Measurements from ENCODE around the gene CCDC59. TPM values are rescaled to one million over a fixed set of nuclear protein-coding genes. Genes with fewer than 3 reads are reported as not detected.

The CCDC59 gene, protein sequence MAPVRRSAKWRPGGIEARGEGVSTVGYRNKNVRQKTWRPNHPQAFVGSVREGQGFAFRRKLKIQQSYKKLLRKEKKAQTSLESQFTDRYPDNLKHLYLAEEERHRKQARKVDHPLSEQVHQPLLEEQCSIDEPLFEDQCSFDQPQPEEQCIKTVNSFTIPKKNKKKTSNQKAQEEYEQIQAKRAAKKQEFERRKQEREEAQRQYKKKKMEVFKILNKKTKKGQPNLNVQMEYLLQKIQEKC
- polyA plus RNA-seq, result 10 to 100 TPM; 35.1 to 40.4 TPM

DNA sequence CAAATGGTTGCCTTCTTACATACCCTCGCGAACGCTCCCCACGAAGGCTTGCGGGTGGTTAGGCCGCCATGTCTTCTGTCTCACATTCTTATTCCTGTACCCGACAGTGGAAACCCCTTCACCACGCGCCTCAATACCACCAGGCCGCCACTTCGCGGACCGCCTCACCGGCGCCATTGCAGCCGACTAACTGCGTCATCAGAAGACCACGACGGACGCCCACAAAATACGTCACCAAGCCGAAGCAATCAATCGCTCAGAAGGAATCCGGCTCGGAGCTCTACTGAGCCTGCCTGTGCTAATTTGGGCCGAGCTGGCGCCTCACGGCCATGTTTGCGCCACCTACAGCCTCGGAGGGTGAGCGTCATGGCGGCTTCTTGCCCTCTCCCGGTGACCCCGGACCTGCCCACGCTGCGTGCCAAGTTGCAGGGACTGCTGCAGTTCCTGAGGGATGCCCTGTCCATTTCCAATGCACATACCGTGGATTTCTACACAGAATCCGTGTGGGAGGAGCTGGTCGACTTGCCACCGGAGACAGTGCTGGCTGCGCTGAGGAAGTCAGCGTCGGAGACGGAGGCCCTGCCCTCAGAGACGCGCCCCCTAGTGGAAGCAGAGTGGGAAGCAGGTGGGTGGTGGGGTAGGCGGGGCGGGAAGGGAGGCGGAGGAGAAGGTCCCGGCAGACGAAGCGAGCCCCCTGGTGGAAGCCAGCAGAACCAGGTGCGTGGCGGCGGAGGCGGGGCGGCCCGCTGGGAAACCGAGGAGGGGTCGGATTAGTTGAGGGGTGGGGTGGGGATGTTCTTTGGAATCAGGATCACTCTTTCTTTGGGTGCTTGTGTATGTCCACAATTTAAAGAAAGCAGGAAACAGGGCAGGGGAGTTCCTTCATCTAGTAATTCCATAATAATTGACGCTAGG lies at the start of gene CCDC59, which contains the start of gene METTL25:
CCDC59 (minus strand) TSS at position 188 of the 915 bp plus-strand sequence; CDS start at position 177, 11 bp downstream.
METTL25 (plus strand) TSS at position 330 of the 915 bp plus-strand sequence; CDS start at position 367, 37 bp downstream.
- peak within 1 kb of the TSS; percentile 78 to 100 for H3K4me3 ChIP-seq (ENCODE audit: low read depth in 1 of 2, low read length in 2 of 2)
- H3K27me3 ChIP-seq (ENCODE audit: control insufficient read depth in 1 of 2, insufficient read depth in 2 of 2, low read length in 2 of 2), result no peaks in the 10 kb centered on the region
- WGBS, 2 donors, result 0% methylated on average over 61 of the region's 61 CpGs

GRCh38 chr12:82407481-82407880 lies 49.3 kb upstream of the CCDC59 start:
- Histone ChIP-seq H3K4me3 (ENCODE audit: low read depth in 1 of 2, low read length in 2 of 2) (no peak overlapping the region), H3K9me3 (ENCODE audit: control insufficient read depth in 2 of 2, insufficient read depth in 1 of 2, low read depth in 1 of 2, low read length in 1 of 2) (no peaks in the 10 kb centered on the region), H3K27ac (ENCODE audit: low read depth in 2 of 2, low read length in 1 of 2) (no peak overlapping the region), H3K4me1 (ENCODE audit: control insufficient read depth in 2 of 2, insufficient read depth in 2 of 2, low read length in 1 of 2) (no peaks in the 10 kb centered on the region), H3K36me3 (ENCODE audit: control insufficient read depth in 2 of 2, insufficient read depth in 2 of 2, low read length in 1 of 2) (peaks cover 0 to 2% of the 10 kb centered on the region in 2 donors), H3K27me3 (ENCODE audit: control insufficient read depth in 1 of 2, insufficient read depth in 2 of 2, low read length in 2 of 2) (no peaks in the 10 kb centered on the region)
- 74 to 84% methylated on average over 5 of the region's 5 CpGs for WGBS, 2 donors

More for the DNA sequence above, at the start of gene CCDC59, which contains the start of gene METTL25:
- H3K36me3 ChIP-seq (ENCODE audit: control insufficient read depth in 2 of 2, insufficient read depth in 2 of 2, low read length in 1 of 2), result peaks cover 2% of the 10 kb centered on the region in 2 donors
- H3K27ac ChIP-seq (ENCODE audit: low read depth in 2 of 2, low read length in 1 of 2), result peak within 1 kb of the TSS; percentile 96 to 99
- H3K9me3 ChIP-seq (ENCODE audit: control insufficient read depth in 2 of 2, insufficient read depth in 1 of 2, low read depth in 1 of 2, low read length in 1 of 2), result no peaks in the 10 kb centered on the region
- peaks cover 0 to 4% of the 10 kb centered on the region in 2 donors for H3K4me1 ChIP-seq (ENCODE audit: control insufficient read depth in 2 of 2, insufficient read depth in 2 of 2, low read length in 1 of 2)

DNA sequence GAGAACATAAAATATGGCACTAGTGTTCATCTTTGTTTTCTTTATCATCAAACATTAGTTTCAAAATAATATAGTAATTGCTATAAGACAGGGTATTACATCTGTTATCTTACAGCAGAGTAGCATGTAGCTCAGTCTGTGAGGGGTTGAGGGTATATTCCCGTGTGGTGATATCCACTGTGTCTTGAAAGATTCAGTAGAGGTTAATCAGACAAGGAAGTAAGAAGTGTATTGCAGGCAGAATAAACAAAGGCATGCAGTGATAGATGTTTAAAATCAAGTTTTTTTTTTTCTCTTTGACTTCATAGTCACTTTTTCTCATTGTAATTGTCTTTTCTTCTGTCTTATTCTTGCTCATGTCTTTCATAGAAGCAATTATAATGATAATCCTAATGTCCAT lies 48.5 kb upstream of the CCDC59 start:
- Histone ChIP-seq H3K4me3 (ENCODE audit: low read depth in 1 of 2, low read length in 2 of 2) (no peak overlapping the region), H3K9me3 (ENCODE audit: control insufficient read depth in 2 of 2, insufficient read depth in 1 of 2, low read depth in 1 of 2, low read length in 1 of 2) (no peaks in the 10 kb centered on the region)
- 73 to 82% methylated on average over 1 of the region's 1 CpG for WGBS, 2 donors

GRCh38 chr12:82400819-82401218 lies 42.6 kb upstream of the CCDC59 start:
- H3K27me3 ChIP-seq (ENCODE audit: control insufficient read depth in 1 of 2, insufficient read depth in 2 of 2, low read length in 2 of 2), result no peaks in the 10 kb centered on the region
- no peaks in the 10 kb centered on the region for H3K4me1 ChIP-seq (ENCODE audit: control insufficient read depth in 2 of 2, insufficient read depth in 2 of 2, low read length in 1 of 2)
- H3K36me3 ChIP-seq (ENCODE audit: control insufficient read depth in 2 of 2, insufficient read depth in 2 of 2, low read length in 1 of 2), result no peaks in the 10 kb centered on the region
- no peaks in the 10 kb centered on the region for H3K9me3 ChIP-seq (ENCODE audit: control insufficient read depth in 2 of 2, insufficient read depth in 1 of 2, low read depth in 1 of 2, low read length in 1 of 2)
- H3K27ac ChIP-seq (ENCODE audit: low read depth in 2 of 2, low read length in 1 of 2), result no peak overlapping the region
- H3K4me3 ChIP-seq (ENCODE audit: low read depth in 1 of 2, low read length in 2 of 2), result no peak overlapping the region
- 76 to 80% methylated on average over 2 of the region's 2 CpGs for WGBS, 2 donors

More for the DNA sequence above, 48.5 kb upstream of the CCDC59 start:
- Histone ChIP-seq H3K36me3 (ENCODE audit: control insufficient read depth in 2 of 2, insufficient read depth in 2 of 2, low read length in 1 of 2) (peaks cover 0 to 2% of the 10 kb centered on the region in 2 donors), H3K27ac (ENCODE audit: low read depth in 2 of 2, low read length in 1 of 2) (no peak overlapping the region), H3K27me3 (ENCODE audit: control insufficient read depth in 1 of 2, insufficient read depth in 2 of 2, low read length in 2 of 2) (no peaks in the 10 kb centered on the region), H3K4me1 (ENCODE audit: control insufficient read depth in 2 of 2, insufficient read depth in 2 of 2, low read length in 1 of 2) (no peaks in the 10 kb centered on the region)

DNA sequence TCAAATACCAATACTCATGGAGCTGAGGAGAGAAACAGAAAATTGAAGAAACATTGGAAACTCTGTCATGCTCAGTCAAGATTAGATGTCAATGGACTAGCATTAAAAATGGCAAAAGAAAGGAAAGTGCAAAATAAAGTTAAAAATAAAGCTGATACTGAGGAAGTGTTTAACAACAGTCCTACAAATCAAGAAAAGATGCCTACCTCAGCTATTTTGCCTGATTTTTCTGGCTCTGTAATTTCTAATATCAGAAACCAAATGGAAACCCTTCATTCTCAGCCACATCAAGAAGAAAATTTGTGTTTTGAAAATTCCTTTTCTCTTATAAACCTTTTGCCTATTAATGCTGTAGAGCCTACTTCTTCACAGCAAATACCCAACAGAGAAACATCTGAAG lies 40.7 kb upstream of the CCDC59 start:
- Histone ChIP-seq H3K9me3 (ENCODE audit: control insufficient read depth in 2 of 2, insufficient read depth in 1 of 2, low read depth in 1 of 2, low read length in 1 of 2) (no peaks in the 10 kb centered on the region), H3K36me3 (ENCODE audit: control insufficient read depth in 2 of 2, insufficient read depth in 2 of 2, low read length in 1 of 2) (no peaks in the 10 kb centered on the region), H3K4me1 (ENCODE audit: control insufficient read depth in 2 of 2, insufficient read depth in 2 of 2, low read length in 1 of 2) (no peaks in the 10 kb centered on the region)

GRCh38 chr12:82383930-82384552 lies 25.9 kb upstream of the CCDC59 start:
- no peaks in the 10 kb centered on the region for H3K9me3 ChIP-seq (ENCODE audit: control insufficient read depth in 2 of 2, insufficient read depth in 1 of 2, low read depth in 1 of 2, low read length in 1 of 2)

More for the DNA sequence above, 40.7 kb upstream of the CCDC59 start:
- Histone ChIP-seq H3K27me3 (ENCODE audit: control insufficient read depth in 1 of 2, insufficient read depth in 2 of 2, low read length in 2 of 2) (no peaks in the 10 kb centered on the region), H3K4me3 (ENCODE audit: low read depth in 1 of 2, low read length in 2 of 2) (no peak overlapping the region), H3K27ac (ENCODE audit: low read depth in 2 of 2, low read length in 1 of 2) (no peak overlapping the region)

DNA sequence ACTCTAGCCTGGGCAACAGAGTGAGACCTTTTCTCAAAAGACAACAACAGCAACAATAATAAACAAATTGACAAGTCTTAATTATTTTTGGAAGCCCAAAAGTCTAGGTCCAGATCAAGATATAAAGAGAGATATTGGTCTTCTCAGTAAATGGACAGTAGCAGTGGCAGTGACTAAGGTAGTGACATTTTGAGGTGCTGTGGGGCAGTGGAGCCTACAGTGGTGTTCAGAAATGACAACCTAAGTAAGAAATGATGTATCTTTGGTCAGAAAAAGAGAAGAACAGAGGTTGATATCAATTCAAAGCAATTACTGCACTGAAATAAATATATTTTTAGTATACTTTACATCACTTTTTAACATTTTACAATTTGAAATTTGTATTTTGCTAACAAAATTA lies 20.8 kb upstream of the CCDC59 start:
- Histone ChIP-seq H3K27me3 (ENCODE audit: control insufficient read depth in 1 of 2, insufficient read depth in 2 of 2, low read length in 2 of 2) (no peaks in the 10 kb centered on the region), H3K4me1 (ENCODE audit: control insufficient read depth in 2 of 2, insufficient read depth in 2 of 2, low read length in 1 of 2) (no peaks in the 10 kb centered on the region), H3K4me3 (ENCODE audit: low read depth in 1 of 2, low read length in 2 of 2) (no peak overlapping the region), H3K27ac (ENCODE audit: low read depth in 2 of 2, low read length in 1 of 2) (no peak overlapping the region), H3K9me3 (ENCODE audit: control insufficient read depth in 2 of 2, insufficient read depth in 1 of 2, low read depth in 1 of 2, low read length in 1 of 2) (peaks cover 0 to 4% of the 10 kb centered on the region in 2 donors), H3K36me3 (ENCODE audit: control insufficient read depth in 2 of 2, insufficient read depth in 2 of 2, low read length in 1 of 2) (peaks cover 0 to 3% of the 10 kb centered on the region in 2 donors)

More at GRCh38 chr12:82383930-82384552, 25.9 kb upstream of the CCDC59 start:
- 67 to 73% methylated on average over 2 of the region's 2 CpGs for WGBS, 2 donors
- Histone ChIP-seq H3K36me3 (ENCODE audit: control insufficient read depth in 2 of 2, insufficient read depth in 2 of 2, low read length in 1 of 2) (no peaks in the 10 kb centered on the region), H3K4me3 (ENCODE audit: low read depth in 1 of 2, low read length in 2 of 2) (no peak overlapping the region), H3K27ac (ENCODE audit: low read depth in 2 of 2, low read length in 1 of 2) (no peak overlapping the region), H3K27me3 (ENCODE audit: control insufficient read depth in 1 of 2, insufficient read depth in 2 of 2, low read length in 2 of 2) (no peaks in the 10 kb centered on the region), H3K4me1 (ENCODE audit: control insufficient read depth in 2 of 2, insufficient read depth in 2 of 2, low read length in 1 of 2) (no peaks in the 10 kb centered on the region)

DNA sequence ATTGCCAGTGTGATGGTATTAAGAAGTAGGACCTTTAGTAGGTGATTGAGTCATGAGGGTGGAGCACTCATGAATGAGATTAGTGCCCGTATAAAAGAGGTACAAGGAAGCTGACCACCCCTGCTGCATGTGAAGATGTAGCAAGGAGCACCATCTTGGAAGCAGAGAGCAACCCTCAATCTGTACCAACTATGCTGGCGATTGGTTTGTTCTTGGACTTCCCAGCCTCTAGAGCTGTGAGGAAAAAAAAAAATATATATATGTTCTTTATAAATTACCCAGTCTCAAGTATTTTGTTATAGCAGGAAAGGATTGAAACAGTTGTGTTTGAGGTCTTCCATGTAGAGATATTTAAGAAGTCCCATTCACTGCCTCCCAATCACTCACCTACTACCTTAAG lies 17.0 kb upstream of the CCDC59 start:
- no peak overlapping the region for H3K4me3 ChIP-seq (ENCODE audit: low read depth in 1 of 2, low read length in 2 of 2)
- no peak overlapping the region for H3K27ac ChIP-seq (ENCODE audit: low read depth in 2 of 2, low read length in 1 of 2)
- H3K36me3 ChIP-seq (ENCODE audit: control insufficient read depth in 2 of 2, insufficient read depth in 2 of 2, low read length in 1 of 2), result peaks cover 0 to 7% of the 10 kb centered on the region in 2 donors
- H3K9me3 ChIP-seq (ENCODE audit: control insufficient read depth in 2 of 2, insufficient read depth in 1 of 2, low read depth in 1 of 2, low read length in 1 of 2), result peaks cover 0 to 4% of the 10 kb centered on the region in 2 donors
- H3K4me1 ChIP-seq (ENCODE audit: control insufficient read depth in 2 of 2, insufficient read depth in 2 of 2, low read length in 1 of 2), result no peaks in the 10 kb centered on the region
- WGBS, 2 donors, result 89% methylated on average over 2 of the region's 2 CpGs
- H3K27me3 ChIP-seq (ENCODE audit: control insufficient read depth in 1 of 2, insufficient read depth in 2 of 2, low read length in 2 of 2), result no peaks in the 10 kb centered on the region

DNA sequence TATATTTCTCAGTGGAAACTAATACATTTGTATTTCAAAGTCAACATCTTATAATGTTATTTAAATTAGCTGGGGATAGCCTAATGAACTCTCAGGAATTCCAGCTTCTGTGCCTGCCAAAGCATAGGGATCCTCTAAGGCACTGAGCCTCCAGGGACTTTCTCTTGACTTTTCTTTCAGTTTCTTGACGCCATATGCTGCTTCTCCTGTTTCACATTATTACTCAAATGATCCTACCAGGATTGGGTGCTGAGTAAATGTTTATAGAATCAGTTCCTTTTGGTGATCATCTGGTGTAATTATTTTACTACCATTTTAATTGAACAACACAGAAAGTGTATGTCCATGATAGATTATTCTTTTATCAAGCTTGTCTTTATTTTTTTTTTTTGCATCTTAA lies 8.0 kb upstream of the CCDC59 start:
- no peaks in the 10 kb centered on the region for H3K36me3 ChIP-seq (ENCODE audit: control insufficient read depth in 2 of 2, insufficient read depth in 2 of 2, low read length in 1 of 2)
- H3K4me3 ChIP-seq (ENCODE audit: low read depth in 1 of 2, low read length in 2 of 2), result no peak overlapping the region
- WGBS, 2 donors, result 57 to 69% methylated on average over 1 of the region's 1 CpG
- no peak overlapping the region for H3K27ac ChIP-seq (ENCODE audit: low read depth in 2 of 2, low read length in 1 of 2)
- no peaks in the 10 kb centered on the region for H3K4me1 ChIP-seq (ENCODE audit: control insufficient read depth in 2 of 2, insufficient read depth in 2 of 2, low read length in 1 of 2)
- H3K27me3 ChIP-seq (ENCODE audit: control insufficient read depth in 1 of 2, insufficient read depth in 2 of 2, low read length in 2 of 2), result no peaks in the 10 kb centered on the region
- H3K9me3 ChIP-seq (ENCODE audit: control insufficient read depth in 2 of 2, insufficient read depth in 1 of 2, low read depth in 1 of 2, low read length in 1 of 2), result no peaks in the 10 kb centered on the region

Measured in esophagus (tissue), 2 donors.